ENCODE measurements around the gene SFSWAP.

SFSWAP gene

GRCh38 chr12:131840643-131841416, 129.9 kb downstream of the SFSWAP start:
- DNase-seq, result no peak

GRCh38 chr12:131841547-131841946, 130.7 kb downstream of the SFSWAP start:
- DNase-seq, result no peak

GRCh38 chr12:131842169-131842568, 131.3 kb downstream of the SFSWAP start:
- DNase-seq, result no peak

GRCh38 chr12:131843527-131843926, 132.6 kb downstream of the SFSWAP start:
- no peak for DNase-seq

- DNase-seq, result no peak
Observed at GRCh38 chr12:131844140-131844539, 133.2 kb downstream of the SFSWAP start.

GRCh38 chr12:131844656-131845055, 133.8 kb downstream of the SFSWAP start:
- DNase-seq, result no peak

GRCh38 chr12:131845121-131845520, 134.2 kb downstream of the SFSWAP start:
- no peak for DNase-seq

- no peak for DNase-seq
Observed at GRCh38 chr12:131847456-131847855, 136.6 kb downstream of the SFSWAP start.

- no peak for DNase-seq
Observed at GRCh38 chr12:131848753-131849152, 137.9 kb downstream of the SFSWAP start.

All from activated CD4-positive, alpha-beta T cell treated with anti-CD3 and anti-CD28 coated beads for 48 hours (primary cell).